HepG2 (cell line): ENCODE data around the gene N4BP2L1. TPM values are rescaled to one million over a fixed set of nuclear protein-coding genes. Genes with fewer than 3 reads are reported as not detected.

Experiments
- AKAP8 ChIP-seq: sonication (generic); formaldehyde crosslinking; IDR thresholded peaks from 2 replicates; pipeline ENCODE4 v1.5.1; 2020; ENCODE audit warnings: mild to moderate bottlenecking, missing genetic modification reagents
- ASH2L ChIP-seq: fragments of 300-600, 200-600 bp; sonication (generic); IDR thresholded peaks from 2 replicates; pipeline ENCODE4 v1.7.0; 2017; ENCODE audit warnings: low read depth, mild to moderate bottlenecking, moderate library complexity, mixed read lengths, low read length; ENCODE audit not compliant: insufficient read length
- ATAD3A ChIP-seq: sonication (generic); formaldehyde crosslinking; IDR thresholded peaks from 2 replicates; pipeline ENCODE4 v1.4.0; 2020; ENCODE audit warnings: missing genetic modification reagents
- DMAP1 ChIP-seq: IDR thresholded peaks from 2 replicates; pipeline ENCODE4 v1.6.1; 2016
- MIER2 ChIP-seq: IDR thresholded peaks from 2 replicates; pipeline ENCODE4 v1.6.1; 2016; ENCODE audit warnings: missing biosample characterization, missing genetic modification reagents
- NRL ChIP-seq: sonication (generic); formaldehyde crosslinking; IDR thresholded peaks from 2 replicates; pipeline ENCODE4 v1.5.0; 2020; ENCODE audit warnings: missing genetic modification reagents, mild to moderate bottlenecking, moderate library complexity, borderline replicate concordance
- PITX1 ChIP-seq: sonication (generic); formaldehyde crosslinking; IDR thresholded peaks from 2 replicates; pipeline ENCODE4 v1.5.1; 2020; ENCODE audit warnings: mild to moderate bottlenecking, missing genetic modification reagents
- SIX1 ChIP-seq: sonication (generic); formaldehyde crosslinking; IDR thresholded peaks from 2 replicates; pipeline ENCODE4 v1.4.0; 2020; ENCODE audit warnings: missing genetic modification reagents, borderline replicate concordance
- TGIF2 ChIP-seq: IDR thresholded peaks from 2 replicates; pipeline ENCODE4 v1.6.1; 2016; ENCODE audit warnings: control low read depth, missing compliant biosample characterization
- YEATS2 ChIP-seq: sonication (generic); formaldehyde crosslinking; IDR thresholded peaks from 2 replicates; pipeline ENCODE4 v1.4.0; 2020; ENCODE audit warnings: missing genetic modification reagents, borderline replicate concordance
- ZBTB38 ChIP-seq: sonication (generic); formaldehyde crosslinking; IDR thresholded peaks from 2 replicates; pipeline ENCODE4 v1.5.1; 2020; ENCODE audit warnings: mild to moderate bottlenecking, missing genetic modification reagents
- ZMYM3 ChIP-seq: sonication (generic); formaldehyde crosslinking; IDR thresholded peaks from 2 replicates; pipeline ENCODE4 v1.5.1; 2020; ENCODE audit warnings: mild to moderate bottlenecking, missing genetic modification reagents
- ZNF124 ChIP-seq: sonication (generic); formaldehyde crosslinking; IDR thresholded peaks from 2 replicates; pipeline ENCODE4 v1.4.0; 2020; ENCODE audit warnings: missing genetic modification reagents
- ZNF337 ChIP-seq: sonication (generic); formaldehyde crosslinking; IDR thresholded peaks from 2 replicates; pipeline ENCODE4 v1.5.1; 2020; ENCODE audit warnings: missing genetic modification reagents, low read depth, mild to moderate bottlenecking, borderline replicate concordance
- ZNF558 ChIP-seq: sonication (generic); formaldehyde crosslinking; IDR thresholded peaks from 2 replicates; pipeline ENCODE4 v1.9.0; 2022; ENCODE audit warnings: mild to moderate bottlenecking, missing genetic modification reagents, borderline replicate concordance
- ZNF570 ChIP-seq: sonication (generic); formaldehyde crosslinking; IDR thresholded peaks from 2 replicates; pipeline ENCODE4 v1.4.0; 2020; ENCODE audit warnings: mild to moderate bottlenecking, missing genetic modification reagents, borderline replicate concordance
- polyA plus RNA-seq, 8 experiments: library from polyadenylated mRNA; depleted of rRNA in 3 of 8; stranded (reverse) in 7 of 8; unstranded in 1 of 8; fragments of >200 nt; fragmentation: Illumina TruSeq in 4 of 8; extraction: Trizol in 4 of 8; gene quantifications; 2 replicates each; pipeline versions ENCODE4 v1.2.1 to v1.2.3, GENCODE V29; 2011 to 2016; ENCODE audit warnings: low read depth in 4 of 8, missing spikeins in 1 of 8, mixed read lengths in 1 of 8; ENCODE audit not compliant: insufficient read depth in 1 of 8
- total RNA-seq, 5 experiments: library from RNA; depleted of rRNA; stranded (reverse); fragments of >200 nt; fragmentation: Illumina TruSeq; extraction: Trizol; gene quantifications; 2 replicates each; pipeline ENCODE4 v1.2.3, GENCODE V29; 2016; ENCODE audit warnings: low read depth in 1 of 5
- TF ChIP-seq, protein P1 (sequence below): sonication (generic); formaldehyde crosslinking; IDR thresholded peaks from 2 replicates; pipeline ENCODE4 v1.8.1; 2023; ENCODE audit warnings: missing genetic modification reagents, inconsistent platforms, borderline replicate concordance
- TF ChIP-seq, protein P2 (sequence below): sonication (generic); formaldehyde crosslinking; IDR thresholded peaks from 2 replicates; pipeline ENCODE4 v1.4.0; 2020; ENCODE audit warnings: mild to moderate bottlenecking, missing genetic modification reagents
- TF ChIP-seq, protein P3 (sequence below): IDR thresholded peaks from 2 replicates; pipeline ENCODE4 v1.6.1; 2016
- TF ChIP-seq, protein P4 (sequence below): sonication (generic); formaldehyde crosslinking; IDR thresholded peaks from 2 replicates; pipeline ENCODE4 v1.5.0; 2020; ENCODE audit warnings: missing genetic modification reagents
- TF ChIP-seq, protein P5 (sequence below): sonication (generic); formaldehyde crosslinking; IDR thresholded peaks from 2 replicates; pipeline ENCODE4 v1.4.0; 2020; ENCODE audit warnings: missing genetic modification reagents, mild to moderate bottlenecking, borderline replicate concordance
- TF ChIP-seq, protein P6 (sequence below): IDR thresholded peaks from 2 replicates; pipeline ENCODE4 v1.6.1; 2012; ENCODE audit warnings: inconsistent platforms
- TF ChIP-seq, protein P7 (sequence below): sonication (generic); formaldehyde crosslinking; IDR thresholded peaks from 2 replicates; pipeline ENCODE4 v1.8.0; 2022; ENCODE audit warnings: mild to moderate bottlenecking, missing genetic modification reagents; ENCODE audit not compliant: insufficient replicate concordance

Gene N4BP2L1
- total and polyA plus RNA-seq, 2 of the 13 experiments (the other 11 are each of a cell fraction or from before 2014, with no cell fraction given), result 13.2 to 34.5 TPM

DNA sequence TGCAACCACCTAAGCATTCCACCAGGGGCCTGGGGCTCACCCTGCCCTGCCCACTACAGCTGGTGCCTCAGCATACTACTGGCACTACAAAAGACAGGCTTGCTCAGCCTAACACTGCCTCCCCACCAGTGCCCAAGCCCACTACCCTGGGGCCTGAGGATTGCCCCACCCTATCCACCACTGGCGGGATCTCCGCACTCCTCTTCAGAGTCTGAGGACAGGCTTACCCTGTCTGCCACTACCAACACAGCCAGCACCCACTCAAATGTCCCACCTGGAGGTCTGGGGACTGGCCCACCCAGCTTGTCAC, 27.6 kb upstream of the N4BP2L1 start (continued):
- TF ChIP-seq, protein P1, sequence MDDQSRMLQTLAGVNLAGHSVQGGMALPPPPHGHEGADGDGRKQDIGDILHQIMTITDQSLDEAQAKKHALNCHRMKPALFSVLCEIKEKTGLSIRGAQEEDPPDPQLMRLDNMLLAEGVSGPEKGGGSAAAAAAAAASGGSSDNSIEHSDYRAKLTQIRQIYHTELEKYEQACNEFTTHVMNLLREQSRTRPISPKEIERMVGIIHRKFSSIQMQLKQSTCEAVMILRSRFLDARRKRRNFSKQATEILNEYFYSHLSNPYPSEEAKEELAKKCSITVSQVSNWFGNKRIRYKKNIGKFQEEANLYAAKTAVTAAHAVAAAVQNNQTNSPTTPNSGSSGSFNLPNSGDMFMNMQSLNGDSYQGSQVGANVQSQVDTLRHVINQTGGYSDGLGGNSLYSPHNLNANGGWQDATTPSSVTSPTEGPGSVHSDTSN (CRISPR knock-in tag), result no peak
- TF ChIP-seq SIX1, result no peak
- TF ChIP-seq DMAP1, result 0 out of 2 replicates have a peak, but pooled peaks have one; percentile 6
- TF ChIP-seq AKAP8 (CRISPR knock-in tag), result no peak; the same call in 1 of the 2 replicates
- TF ChIP-seq ASH2L, result no peak
- TF ChIP-seq NRL (CRISPR knock-in tag), result no peak
- no peak for TF ChIP-seq ZNF570 (CRISPR knock-in tag)
- TF ChIP-seq MIER2, result 0 out of 2 replicates have a peak, but pooled peaks have one; percentile 5
- 0 out of 2 replicates have a peak, but pooled peaks have one; percentile 6 for TF ChIP-seq ZBTB38 (CRISPR knock-in tag)
- TF ChIP-seq, protein P2, sequence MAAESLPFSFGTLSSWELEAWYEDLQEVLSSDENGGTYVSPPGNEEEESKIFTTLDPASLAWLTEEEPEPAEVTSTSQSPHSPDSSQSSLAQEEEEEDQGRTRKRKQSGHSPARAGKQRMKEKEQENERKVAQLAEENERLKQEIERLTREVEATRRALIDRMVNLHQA (CRISPR knock-in tag), result no peak
- no peak for TF ChIP-seq ATAD3A (CRISPR knock-in tag)
- no peak for TF ChIP-seq ZNF124 (CRISPR knock-in tag)
- TF ChIP-seq, protein P3, sequence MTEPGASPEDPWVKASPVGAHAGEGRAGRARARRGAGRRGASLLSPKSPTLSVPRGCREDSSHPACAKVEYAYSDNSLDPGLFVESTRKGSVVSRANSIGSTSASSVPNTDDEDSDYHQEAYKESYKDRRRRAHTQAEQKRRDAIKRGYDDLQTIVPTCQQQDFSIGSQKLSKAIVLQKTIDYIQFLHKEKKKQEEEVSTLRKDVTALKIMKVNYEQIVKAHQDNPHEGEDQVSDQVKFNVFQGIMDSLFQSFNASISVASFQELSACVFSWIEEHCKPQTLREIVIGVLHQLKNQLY (CRISPR knock-in tag), result no peak
- no peak for TF ChIP-seq ZNF337 (CRISPR knock-in tag)
- TF ChIP-seq, protein P4, sequence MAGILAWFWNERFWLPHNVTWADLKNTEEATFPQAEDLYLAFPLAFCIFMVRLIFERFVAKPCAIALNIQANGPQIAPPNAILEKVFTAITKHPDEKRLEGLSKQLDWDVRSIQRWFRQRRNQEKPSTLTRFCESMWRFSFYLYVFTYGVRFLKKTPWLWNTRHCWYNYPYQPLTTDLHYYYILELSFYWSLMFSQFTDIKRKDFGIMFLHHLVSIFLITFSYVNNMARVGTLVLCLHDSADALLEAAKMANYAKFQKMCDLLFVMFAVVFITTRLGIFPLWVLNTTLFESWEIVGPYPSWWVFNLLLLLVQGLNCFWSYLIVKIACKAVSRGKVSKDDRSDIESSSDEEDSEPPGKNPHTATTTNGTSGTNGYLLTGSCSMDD (CRISPR knock-in tag), result no peak
- TF ChIP-seq, protein P5, sequence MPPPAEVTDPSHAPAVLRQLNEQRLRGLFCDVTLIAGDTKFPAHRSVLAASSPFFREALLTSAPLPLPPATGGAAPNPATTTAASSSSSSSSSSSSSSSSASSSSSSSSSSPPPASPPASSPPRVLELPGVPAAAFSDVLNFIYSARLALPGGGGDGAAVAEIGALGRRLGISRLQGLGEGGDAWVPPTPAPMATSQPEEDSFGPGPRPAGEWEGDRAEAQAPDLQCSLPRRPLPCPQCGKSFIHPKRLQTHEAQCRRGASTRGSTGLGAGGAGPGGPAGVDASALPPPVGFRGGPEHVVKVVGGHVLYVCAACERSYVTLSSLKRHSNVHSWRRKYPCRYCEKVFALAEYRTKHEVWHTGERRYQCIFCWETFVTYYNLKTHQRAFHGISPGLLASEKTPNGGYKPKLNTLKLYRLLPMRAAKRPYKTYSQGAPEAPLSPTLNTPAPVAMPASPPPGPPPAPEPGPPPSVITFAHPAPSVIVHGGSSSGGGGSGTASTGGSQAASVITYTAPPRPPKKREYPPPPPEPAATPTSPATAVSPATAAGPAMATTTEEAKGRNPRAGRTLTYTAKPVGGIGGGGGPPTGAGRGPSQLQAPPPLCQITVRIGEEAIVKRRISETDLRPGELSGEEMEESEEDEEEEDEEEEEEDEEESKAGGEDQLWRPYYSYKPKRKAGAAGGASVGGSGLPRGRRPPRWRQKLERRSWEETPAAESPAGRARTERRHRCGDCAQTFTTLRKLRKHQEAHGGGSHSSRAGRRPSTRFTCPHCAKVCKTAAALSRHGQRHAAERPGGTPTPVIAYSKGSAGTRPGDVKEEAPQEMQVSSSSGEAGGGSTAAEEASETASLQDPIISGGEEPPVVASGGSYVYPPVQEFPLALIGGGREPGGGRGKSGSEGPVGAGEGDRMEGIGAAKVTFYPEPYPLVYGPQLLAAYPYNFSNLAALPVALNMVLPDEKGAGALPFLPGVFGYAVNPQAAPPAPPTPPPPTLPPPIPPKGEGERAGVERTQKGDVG, result no peak; the same call in 1 of the 2 replicates
- no peak for TF ChIP-seq YEATS2 (CRISPR knock-in tag)
- TF ChIP-seq ZNF558 (CRISPR knock-in tag), result no peak; the same call in 1 of the 2 replicates
- no peak for TF ChIP-seq TGIF2
- TF ChIP-seq ZMYM3, result peak; percentile 3; the same call in 1 of the 2 replicates
- TF ChIP-seq, protein P6, sequence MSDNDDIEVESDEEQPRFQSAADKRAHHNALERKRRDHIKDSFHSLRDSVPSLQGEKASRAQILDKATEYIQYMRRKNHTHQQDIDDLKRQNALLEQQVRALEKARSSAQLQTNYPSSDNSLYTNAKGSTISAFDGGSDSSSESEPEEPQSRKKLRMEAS, result no peak
- TF ChIP-seq, protein P7, sequence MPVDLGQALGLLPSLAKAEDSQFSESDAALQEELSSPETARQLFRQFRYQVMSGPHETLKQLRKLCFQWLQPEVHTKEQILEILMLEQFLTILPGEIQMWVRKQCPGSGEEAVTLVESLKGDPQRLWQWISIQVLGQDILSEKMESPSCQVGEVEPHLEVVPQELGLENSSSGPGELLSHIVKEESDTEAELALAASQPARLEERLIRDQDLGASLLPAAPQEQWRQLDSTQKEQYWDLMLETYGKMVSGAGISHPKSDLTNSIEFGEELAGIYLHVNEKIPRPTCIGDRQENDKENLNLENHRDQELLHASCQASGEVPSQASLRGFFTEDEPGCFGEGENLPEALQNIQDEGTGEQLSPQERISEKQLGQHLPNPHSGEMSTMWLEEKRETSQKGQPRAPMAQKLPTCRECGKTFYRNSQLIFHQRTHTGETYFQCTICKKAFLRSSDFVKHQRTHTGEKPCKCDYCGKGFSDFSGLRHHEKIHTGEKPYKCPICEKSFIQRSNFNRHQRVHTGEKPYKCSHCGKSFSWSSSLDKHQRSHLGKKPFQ (CRISPR knock-in tag), result no peak
- TF ChIP-seq PITX1 (CRISPR knock-in tag), result no peak
